ENCODE measurements around the gene FER.
"Not testable (repeated sequence)": the region's sequence is repeated elsewhere in the genome, so short reads cannot be mapped to it uniquely, and the experiment has no call there.

Gene FER

GRCh38 chr5:109006129-109006528, 258.4 kb downstream of the FER start:
- in situ Hi-C loops (cut with HindIII; ENCODE audit: low sequenced_read_pairs), result no loop called here
- DNase-seq (ENCODE audit: low read depth, low spot score), result no peak
- H3K4me3 ChIP-seq (ENCODE audit: low read depth, low read length), result no peak overlapping the region
- no peak for TF ChIP-seq CTCF (IDR thresholded peaks at IDR 0.05; ENCODE audit: low read depth, low read length)

GRCh38 chr5:109016300-109016699, 268.6 kb downstream of the FER start:
- no peak for DNase-seq (ENCODE audit: low read depth, low spot score)
- TF ChIP-seq CTCF (IDR thresholded peaks at IDR 0.05; ENCODE audit: low read depth, low read length), result no peak
- no peak overlapping the region for H3K4me3 ChIP-seq (ENCODE audit: low read depth, low read length)
- in situ Hi-C loops (cut with HindIII; ENCODE audit: low sequenced_read_pairs), result no loop called here

GRCh38 chr5:109022056-109022455, 274.4 kb downstream of the FER start:
- TF ChIP-seq CTCF (IDR thresholded peaks at IDR 0.05; ENCODE audit: low read depth, low read length), result no peak
- in situ Hi-C loops (cut with HindIII; ENCODE audit: low sequenced_read_pairs), result no loop called here
- H3K4me3 ChIP-seq (ENCODE audit: low read depth, low read length), result no peak overlapping the region
- DNase-seq (ENCODE audit: low read depth, low spot score), result no peak

GRCh38 chr5:109025729-109026128, 278.0 kb downstream of the FER start:
- DNase-seq (ENCODE audit: low read depth, low spot score); H3K4me3 ChIP-seq (ENCODE audit: low read depth, low read length); in situ Hi-C loops (cut with HindIII; ENCODE audit: low sequenced_read_pairs): not testable (repeated sequence)

- in situ Hi-C loops (cut with HindIII; ENCODE audit: low sequenced_read_pairs), result no loop called here
- H3K4me3 ChIP-seq (ENCODE audit: low read depth, low read length), result no peak overlapping the region
- no peak for TF ChIP-seq CTCF (IDR thresholded peaks at IDR 0.05; ENCODE audit: low read depth, low read length)
- DNase-seq (ENCODE audit: low read depth, low spot score), result no peak
Observed at GRCh38 chr5:109027983-109028607, 280.4 kb downstream of the FER start.

GRCh38 chr5:109028608-109029299, 281.1 kb downstream of the FER start:
- in situ Hi-C loops (cut with HindIII; ENCODE audit: low sequenced_read_pairs), result no loop called here
- H3K4me3 ChIP-seq (ENCODE audit: low read depth, low read length), result no peak overlapping the region
- no peak for TF ChIP-seq CTCF (IDR thresholded peaks at IDR 0.05; ENCODE audit: low read depth, low read length)
- no peak for DNase-seq (ENCODE audit: low read depth, low spot score)

GRCh38 chr5:109029847-109030246, 282.1 kb downstream of the FER start:
- no peak overlapping the region for H3K4me3 ChIP-seq (ENCODE audit: low read depth, low read length)
- TF ChIP-seq CTCF (IDR thresholded peaks at IDR 0.05; ENCODE audit: low read depth, low read length), result no peak
- no peak for DNase-seq (ENCODE audit: low read depth, low spot score)
- in situ Hi-C loops (cut with HindIII; ENCODE audit: low sequenced_read_pairs), result no loop called here

Data from astrocyte of the spinal cord (primary cell).